Stimulated activated CD4-positive, alpha-beta T cell treated with anti-CD3 and anti-CD28 coated beads, Interleukin-2, amount 100 ng/mL, for 24 hours (primary cell): ENCODE measurements around the gene BCAT1.
"Not testable (repeated sequence)": the region's sequence is repeated elsewhere in the genome, so short reads cannot be mapped to it uniquely, and the experiment has no call there.

Experiments used
- DNase-seq, 2 donors: peaks; one replicate each; pipeline ENCODE4 v3.0.0-alpha.2; 2020

Gene BCAT1

GRCh38 chr12:24898185-24898584 lies 50.7 kb downstream of the BCAT1 start:
- no peak for DNase-seq

- DNase-seq: no peak
Measured at GRCh38 chr12:24896171-24896570, 52.7 kb downstream of the BCAT1 start.

- DNase-seq: no peak
Measured at GRCh38 chr12:24895612-24896011, 53.3 kb downstream of the BCAT1 start.

GRCh38 chr12:24894879-24895278 lies 54.0 kb downstream of the BCAT1 start:
- no peak for DNase-seq

- no peak for DNase-seq
Measured at GRCh38 chr12:24890048-24890803, 58.7 kb downstream of the BCAT1 start.

- no peak for DNase-seq
Measured at GRCh38 chr12:24889411-24889810, 59.5 kb downstream of the BCAT1 start.

- no peak for DNase-seq
Measured at GRCh38 chr12:24888813-24889212, 60.1 kb downstream of the BCAT1 start.

- no peak for DNase-seq
Measured at GRCh38 chr12:24884911-24885310, 64.0 kb downstream of the BCAT1 start.

- no peak for DNase-seq
Measured at GRCh38 chr12:24881724-24882371, 67.1 kb downstream of the BCAT1 start.

- no peak for DNase-seq
Measured at GRCh38 chr12:24881227-24881626, 67.7 kb downstream of the BCAT1 start.

GRCh38 chr12:24880732-24881131 lies 68.2 kb downstream of the BCAT1 start:
- DNase-seq: no peak

GRCh38 chr12:24879644-24880043 lies 69.3 kb downstream of the BCAT1 start:
- no peak for DNase-seq

GRCh38 chr12:24875014-24875413 lies 73.9 kb downstream of the BCAT1 start:
- no peak for DNase-seq

- no peak for DNase-seq
Measured at GRCh38 chr12:24872211-24872610, 76.7 kb downstream of the BCAT1 start.

GRCh38 chr12:24866139-24866538 lies 82.8 kb downstream of the BCAT1 start:
- DNase-seq: not testable (repeated sequence)

GRCh38 chr12:24864796-24865125 lies 84.1 kb downstream of the BCAT1 start:
- DNase-seq: no peak

- no peak for DNase-seq
Measured at GRCh38 chr12:24861766-24862540, 86.9 kb downstream of the BCAT1 start.

GRCh38 chr12:24860546-24860945 lies 88.4 kb downstream of the BCAT1 start:
- no peak for DNase-seq

- DNase-seq: no peak
Measured at GRCh38 chr12:24856541-24856940, 92.4 kb downstream of the BCAT1 start.

- no peak for DNase-seq
Measured at GRCh38 chr12:24854908-24855307, 94.0 kb downstream of the BCAT1 start.

- no peak for DNase-seq
Measured at GRCh38 chr12:24854017-24854416, 94.9 kb downstream of the BCAT1 start.

GRCh38 chr12:24853588-24853987 lies 95.3 kb downstream of the BCAT1 start:
- no peak for DNase-seq

- DNase-seq: no peak
Measured at GRCh38 chr12:24853094-24853493, 95.8 kb downstream of the BCAT1 start.

GRCh38 chr12:24852420-24852819 lies 96.5 kb downstream of the BCAT1 start:
- no peak for DNase-seq
